Nephron (organoid): ENCODE measurements around the gene UCK1.
"Not testable (repeated sequence)": the region's sequence is repeated elsewhere in the genome, so short reads cannot be mapped to it uniquely, and the experiment has no call there.

Experiments
- H3K27ac Mint-ChIP-seq, 3 experiments: 2 replicates each; pipeline ENCODE4 v1.8.0; 2020; ENCODE audit warnings: mixed read lengths in 3 of 3, mild to moderate bottlenecking in 2 of 3, moderate library complexity in 1 of 3
- H3K27me3 Mint-ChIP-seq: 2 replicates; pipeline ENCODE4 v1.8.0; 2021; ENCODE audit warnings: low read depth, mild to moderate bottlenecking, moderate library complexity, mixed read lengths
- H3K36me3 Mint-ChIP-seq: 2 replicates; pipeline ENCODE4 v1.8.0; 2020; ENCODE audit warnings: low read depth, mixed read lengths
- H3K4me1 Mint-ChIP-seq: 2 replicates; pipeline ENCODE4 v1.8.0; 2020; ENCODE audit warnings: mixed read lengths
- H3K4me3 Mint-ChIP-seq, 3 experiments: 2 replicates each; pipeline ENCODE4 v1.8.0; 2020; ENCODE audit warnings: mild to moderate bottlenecking in 3 of 3, mixed read lengths in 3 of 3, moderate library complexity in 2 of 3
- H3K9me3 Mint-ChIP-seq: 2 replicates; pipeline ENCODE4 v1.8.0; 2020; ENCODE audit warnings: mixed read lengths
- TF ChIP-seq, protein P1 (sequence below), 3 experiments: fragments of 200-600 bp; sonication (generic); IDR thresholded peaks; one replicate each; pipeline ENCODE4 v1.5.0; 2021; ENCODE audit warnings: antibody characterized with exemption in 3 of 3; ENCODE audit not compliant: unreplicated experiment in 3 of 3

The UCK1 gene

DNA sequence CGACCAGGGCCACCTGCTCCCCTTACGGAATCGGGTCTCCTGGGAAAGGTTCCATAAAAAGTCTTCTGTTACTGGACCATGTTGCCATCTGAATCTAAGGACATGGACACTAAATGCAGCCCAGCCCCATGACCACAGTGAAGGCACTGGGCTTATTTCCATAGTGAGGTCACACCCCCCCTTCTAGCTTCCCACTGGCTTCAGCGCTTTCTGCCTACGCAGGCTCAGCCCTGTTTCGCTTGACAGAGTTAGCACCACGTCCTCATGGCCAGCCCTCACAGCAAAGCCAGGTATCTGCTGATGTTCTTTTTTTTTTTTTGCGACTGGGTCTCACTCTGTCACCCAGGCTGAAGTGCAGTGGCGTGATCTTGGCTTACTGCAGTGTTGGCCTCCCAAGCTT, 14.1 kb downstream of the UCK1 start:
- H3K36me3 Mint-ChIP-seq = peaks cover 43% of the 10 kb centered on the region
- H3K4me1 Mint-ChIP-seq = no peaks in the 10 kb centered on the region
- no peaks in the 10 kb centered on the region for H3K27me3 Mint-ChIP-seq
- TF ChIP-seq, protein P1, sequence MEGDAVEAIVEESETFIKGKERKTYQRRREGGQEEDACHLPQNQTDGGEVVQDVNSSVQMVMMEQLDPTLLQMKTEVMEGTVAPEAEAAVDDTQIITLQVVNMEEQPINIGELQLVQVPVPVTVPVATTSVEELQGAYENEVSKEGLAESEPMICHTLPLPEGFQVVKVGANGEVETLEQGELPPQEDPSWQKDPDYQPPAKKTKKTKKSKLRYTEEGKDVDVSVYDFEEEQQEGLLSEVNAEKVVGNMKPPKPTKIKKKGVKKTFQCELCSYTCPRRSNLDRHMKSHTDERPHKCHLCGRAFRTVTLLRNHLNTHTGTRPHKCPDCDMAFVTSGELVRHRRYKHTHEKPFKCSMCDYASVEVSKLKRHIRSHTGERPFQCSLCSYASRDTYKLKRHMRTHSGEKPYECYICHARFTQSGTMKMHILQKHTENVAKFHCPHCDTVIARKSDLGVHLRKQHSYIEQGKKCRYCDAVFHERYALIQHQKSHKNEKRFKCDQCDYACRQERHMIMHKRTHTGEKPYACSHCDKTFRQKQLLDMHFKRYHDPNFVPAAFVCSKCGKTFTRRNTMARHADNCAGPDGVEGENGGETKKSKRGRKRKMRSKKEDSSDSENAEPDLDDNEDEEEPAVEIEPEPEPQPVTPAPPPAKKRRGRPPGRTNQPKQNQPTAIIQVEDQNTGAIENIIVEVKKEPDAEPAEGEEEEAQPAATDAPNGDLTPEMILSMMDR (IDR thresholded peaks at IDR 0.05; ENCODE audit: unreplicated experiment in 3 of 3) = no peak
- H3K4me3 Mint-ChIP-seq = no peak overlapping the region
- H3K27ac Mint-ChIP-seq = no peak overlapping the region
- no peaks in the 10 kb centered on the region for H3K9me3 Mint-ChIP-seq

DNA sequence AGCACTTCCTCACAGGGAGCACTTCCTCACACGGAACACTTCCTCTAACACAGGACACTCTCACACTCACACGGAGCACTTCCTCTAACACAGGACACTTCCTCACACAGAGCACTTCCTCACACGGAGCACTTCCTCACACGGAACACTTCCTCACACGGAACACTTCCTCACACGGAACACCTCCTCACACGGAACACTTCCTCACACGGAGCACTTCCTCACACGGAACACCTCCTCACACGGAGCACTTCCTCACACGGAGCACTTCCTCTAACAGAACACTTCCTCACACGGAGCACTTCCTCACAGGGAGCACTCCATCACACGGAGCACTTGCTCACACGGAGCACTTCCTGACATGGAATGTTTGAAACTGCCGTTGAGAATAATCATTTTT, 15.0 kb downstream of the UCK1 start:
- H3K36me3 Mint-ChIP-seq = peaks cover 44% of the 10 kb centered on the region
- TF ChIP-seq, protein P1 (IDR thresholded peaks at IDR 0.05; ENCODE audit: unreplicated experiment in 3 of 3) = no peak
- H3K4me1 Mint-ChIP-seq = no peaks in the 10 kb centered on the region
- H3K27ac Mint-ChIP-seq = no peak overlapping the region
- no peaks in the 10 kb centered on the region for H3K27me3 Mint-ChIP-seq
- H3K9me3 Mint-ChIP-seq = no peaks in the 10 kb centered on the region
- no peak overlapping the region for H3K4me3 Mint-ChIP-seq

DNA sequence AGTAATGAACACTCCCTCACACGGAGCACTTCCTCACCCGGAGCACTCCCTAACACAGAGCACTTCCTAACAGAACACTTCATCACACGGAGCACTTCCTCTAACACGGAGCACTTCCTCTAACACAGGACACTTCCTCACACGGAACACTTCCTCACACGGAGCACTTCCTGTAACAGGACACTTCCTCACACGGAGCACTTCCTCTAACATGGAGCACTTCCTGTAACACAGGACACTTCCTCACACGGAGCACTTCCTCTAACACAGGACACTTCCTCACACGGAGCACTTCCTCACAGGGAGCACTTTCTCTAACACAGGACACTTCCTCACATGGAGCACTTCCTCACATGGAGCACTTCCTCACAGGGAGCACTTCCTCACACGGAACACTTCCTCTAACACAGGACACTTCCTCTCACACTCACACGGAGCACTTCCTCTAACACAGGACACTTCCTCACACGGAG, 15.5 kb downstream of the UCK1 start:
- not testable (repeated sequence) for H3K4me3 Mint-ChIP-seq, H3K27ac Mint-ChIP-seq, H3K27me3 Mint-ChIP-seq, H3K9me3 Mint-ChIP-seq, H3K4me1 Mint-ChIP-seq
- H3K36me3 Mint-ChIP-seq = peaks cover 47% of the 10 kb centered on the region

DNA sequence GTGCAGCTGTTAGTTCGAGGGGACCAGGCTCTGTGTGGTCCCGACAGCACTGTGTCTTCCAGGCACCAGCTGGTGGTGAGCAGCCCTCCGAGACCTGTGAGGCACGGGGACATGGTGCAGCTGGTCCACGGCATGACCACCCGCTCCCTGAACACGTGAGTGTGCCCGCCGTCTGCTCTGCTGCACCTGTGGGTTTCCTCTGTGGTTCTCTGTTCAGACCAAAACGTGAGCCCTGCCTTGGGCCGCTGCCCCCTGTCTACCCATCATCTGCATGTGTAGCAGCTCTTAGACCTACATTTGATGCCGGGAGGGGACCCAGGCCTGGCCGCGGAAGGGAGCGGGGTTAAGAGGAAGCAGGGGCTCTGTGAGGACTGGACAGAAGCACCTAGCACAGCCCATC, 17.9 kb downstream of the UCK1 start:
- H3K9me3 Mint-ChIP-seq = no peaks in the 10 kb centered on the region

DNA sequence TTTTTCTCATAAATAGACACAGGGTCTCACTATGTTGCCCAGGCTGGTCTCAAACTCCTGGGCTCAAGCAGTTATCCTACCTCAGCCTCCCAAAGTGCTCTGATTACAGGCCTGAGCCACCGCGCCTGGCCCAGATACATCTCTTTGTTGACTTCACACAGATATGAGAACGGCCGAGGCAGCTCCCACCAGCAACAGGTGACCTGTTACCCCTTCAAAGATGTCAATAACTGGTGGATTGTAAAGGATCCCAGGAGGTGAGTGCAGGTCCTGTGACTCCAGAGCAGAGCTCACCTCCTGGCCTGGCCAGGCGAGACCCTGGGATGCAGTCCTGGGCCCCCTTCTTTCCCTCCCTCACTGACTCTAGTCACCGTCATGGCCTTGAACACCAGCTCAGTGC, 19.2 kb downstream of the UCK1 start:
- H3K27ac Mint-ChIP-seq = no peak overlapping the region
- H3K36me3 Mint-ChIP-seq = peaks cover 37% of the 10 kb centered on the region
- H3K9me3 Mint-ChIP-seq = no peaks in the 10 kb centered on the region
- H3K27me3 Mint-ChIP-seq = no peaks in the 10 kb centered on the region
- no peak overlapping the region for H3K4me3 Mint-ChIP-seq
- TF ChIP-seq, protein P1 (IDR thresholded peaks at IDR 0.05; ENCODE audit: unreplicated experiment in 3 of 3) = no peak
- no peaks in the 10 kb centered on the region for H3K4me1 Mint-ChIP-seq

More for the DNA sequence above, 17.9 kb downstream of the UCK1 start:
- no peak overlapping the region for H3K4me3 Mint-ChIP-seq
- peaks cover 41% of the 10 kb centered on the region for H3K36me3 Mint-ChIP-seq
- no peaks in the 10 kb centered on the region for H3K27me3 Mint-ChIP-seq
- no peak overlapping the region for H3K27ac Mint-ChIP-seq
- H3K4me1 Mint-ChIP-seq = no peaks in the 10 kb centered on the region
- TF ChIP-seq, protein P1 (IDR thresholded peaks at IDR 0.05; ENCODE audit: unreplicated experiment in 3 of 3) = no peak

DNA sequence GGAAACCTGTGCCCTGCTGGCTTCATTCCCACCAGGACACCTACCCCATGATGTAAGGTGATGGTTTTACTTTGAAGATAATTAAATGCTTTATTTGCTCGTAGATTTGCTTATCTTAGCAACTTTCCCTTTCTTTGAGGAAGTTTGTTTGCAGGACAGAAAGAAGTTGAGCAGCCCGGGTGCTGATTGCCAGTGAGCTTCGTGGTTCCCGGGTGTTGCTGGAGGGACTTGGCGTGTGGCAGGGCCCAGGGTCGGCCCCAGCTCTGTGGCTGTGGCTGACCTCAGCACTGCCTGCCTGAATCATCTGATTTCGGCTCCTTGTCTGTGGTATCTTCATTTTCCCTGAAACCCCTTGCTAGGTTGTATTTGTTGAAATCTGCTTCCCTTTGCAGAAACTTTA, 19.6 kb downstream of the UCK1 start:
- Mint-ChIP-seq H3K27me3 (no peaks in the 10 kb centered on the region), H3K4me3 (no peak overlapping the region), H3K36me3 (peaks cover 40% of the 10 kb centered on the region), H3K9me3 (no peaks in the 10 kb centered on the region), H3K27ac (no peak overlapping the region), H3K4me1 (no peaks in the 10 kb centered on the region)
- TF ChIP-seq, protein P1 (IDR thresholded peaks at IDR 0.05; ENCODE audit: unreplicated experiment in 3 of 3) = no peak
